GM12892 (cell line): ENCODE measurements around the gene LOXL1.

ENCODE experiments used
- POLR2A ChIP-seq: IDR thresholded peaks from 2 replicates; pipeline ENCODE4 v1.6.1; 2011; ENCODE audit warnings: low read depth, low read length, control low read depth
- POLR2AphosphoS5 ChIP-seq: IDR thresholded peaks from 2 replicates; pipeline ENCODE4 v1.6.1; 2011; ENCODE audit warnings: low read depth, low read length, control low read depth
- TAF1 ChIP-seq: IDR thresholded peaks from 2 replicates; pipeline ENCODE4 v1.6.1; 2011; ENCODE audit warnings: low read depth, mild to moderate bottlenecking, control low read depth, low read length, borderline replicate concordance

- TF ChIP-seq POLR2A (no peak), TAF1 (no peak), POLR2AphosphoS5 (no peak)
These were observed 38.5 kb downstream of the LOXL1 start for GRCh38 chr15:73964736-73965093.
